GM12892 (cell line): ENCODE results near the gene C10orf105.

Experiments
- POLR2A ChIP-seq: IDR thresholded peaks from 2 replicates; pipeline ENCODE4 v1.6.1; 2011; ENCODE audit warnings: low read depth, low read length, control low read depth
- TAF1 ChIP-seq: IDR thresholded peaks from 2 replicates; pipeline ENCODE4 v1.6.1; 2011; ENCODE audit warnings: low read depth, mild to moderate bottlenecking, control low read depth, low read length, borderline replicate concordance

GRCh38 chr10:71671994-71672946 lies 47.3 kb downstream of the C10orf105 start:
- TF ChIP-seq POLR2A (no peak), TAF1 (no peak)
